Nephron (organoid): ENCODE measurements around the gene HCCS.

ENCODE experiments used
- H3K27ac Mint-ChIP-seq, 3 experiments: 2 replicates each; pipeline ENCODE4 v1.8.0; 2020; ENCODE audit warnings: mixed read lengths in 3 of 3, mild to moderate bottlenecking in 2 of 3, moderate library complexity in 1 of 3
- H3K27me3 Mint-ChIP-seq: 2 replicates; pipeline ENCODE4 v1.8.0; 2021; ENCODE audit warnings: low read depth, mild to moderate bottlenecking, moderate library complexity, mixed read lengths
- H3K36me3 Mint-ChIP-seq: 2 replicates; pipeline ENCODE4 v1.8.0; 2020; ENCODE audit warnings: low read depth, mixed read lengths
- H3K4me1 Mint-ChIP-seq: 2 replicates; pipeline ENCODE4 v1.8.0; 2020; ENCODE audit warnings: mixed read lengths
- H3K4me3 Mint-ChIP-seq, 3 experiments: 2 replicates each; pipeline ENCODE4 v1.8.0; 2020; ENCODE audit warnings: mild to moderate bottlenecking in 3 of 3, mixed read lengths in 3 of 3, moderate library complexity in 2 of 3
- H3K9me3 Mint-ChIP-seq: 2 replicates; pipeline ENCODE4 v1.8.0; 2020; ENCODE audit warnings: mixed read lengths
- TF ChIP-seq, protein P1 (sequence below), 3 experiments: fragments of 200-600 bp; sonication (generic); IDR thresholded peaks; one replicate each; pipeline ENCODE4 v1.5.0; 2021; ENCODE audit warnings: antibody characterized with exemption in 3 of 3; ENCODE audit not compliant: unreplicated experiment in 3 of 3

The HCCS gene

GRCh38 chrX:11137543-11138139 lies 26.5 kb downstream of the HCCS start:
- TF ChIP-seq, protein P1, sequence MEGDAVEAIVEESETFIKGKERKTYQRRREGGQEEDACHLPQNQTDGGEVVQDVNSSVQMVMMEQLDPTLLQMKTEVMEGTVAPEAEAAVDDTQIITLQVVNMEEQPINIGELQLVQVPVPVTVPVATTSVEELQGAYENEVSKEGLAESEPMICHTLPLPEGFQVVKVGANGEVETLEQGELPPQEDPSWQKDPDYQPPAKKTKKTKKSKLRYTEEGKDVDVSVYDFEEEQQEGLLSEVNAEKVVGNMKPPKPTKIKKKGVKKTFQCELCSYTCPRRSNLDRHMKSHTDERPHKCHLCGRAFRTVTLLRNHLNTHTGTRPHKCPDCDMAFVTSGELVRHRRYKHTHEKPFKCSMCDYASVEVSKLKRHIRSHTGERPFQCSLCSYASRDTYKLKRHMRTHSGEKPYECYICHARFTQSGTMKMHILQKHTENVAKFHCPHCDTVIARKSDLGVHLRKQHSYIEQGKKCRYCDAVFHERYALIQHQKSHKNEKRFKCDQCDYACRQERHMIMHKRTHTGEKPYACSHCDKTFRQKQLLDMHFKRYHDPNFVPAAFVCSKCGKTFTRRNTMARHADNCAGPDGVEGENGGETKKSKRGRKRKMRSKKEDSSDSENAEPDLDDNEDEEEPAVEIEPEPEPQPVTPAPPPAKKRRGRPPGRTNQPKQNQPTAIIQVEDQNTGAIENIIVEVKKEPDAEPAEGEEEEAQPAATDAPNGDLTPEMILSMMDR (IDR thresholded peaks at IDR 0.05; ENCODE audit: unreplicated experiment in 3 of 3): peak; percentile 61 to 73 (median 71)
- Mint-ChIP-seq H3K27ac (no peak overlapping the region), H3K27me3 (no peaks in the 10 kb centered on the region), H3K4me3 (no peak overlapping the region), H3K9me3 (no peaks in the 10 kb centered on the region), H3K36me3 (no peaks in the 10 kb centered on the region), H3K4me1 (peaks cover 29% of the 10 kb centered on the region)

GRCh38 chrX:11138498-11139390 lies 27.6 kb downstream of the HCCS start:
- Mint-ChIP-seq H3K9me3 (no peaks in the 10 kb centered on the region), H3K4me3 (no peak overlapping the region), H3K27me3 (no peaks in the 10 kb centered on the region), H3K27ac (no peak overlapping the region), H3K36me3 (no peaks in the 10 kb centered on the region), H3K4me1 (peaks cover 29% of the 10 kb centered on the region)
- TF ChIP-seq, protein P1 (IDR thresholded peaks at IDR 0.05; ENCODE audit: unreplicated experiment in 3 of 3): no peak

DNA sequence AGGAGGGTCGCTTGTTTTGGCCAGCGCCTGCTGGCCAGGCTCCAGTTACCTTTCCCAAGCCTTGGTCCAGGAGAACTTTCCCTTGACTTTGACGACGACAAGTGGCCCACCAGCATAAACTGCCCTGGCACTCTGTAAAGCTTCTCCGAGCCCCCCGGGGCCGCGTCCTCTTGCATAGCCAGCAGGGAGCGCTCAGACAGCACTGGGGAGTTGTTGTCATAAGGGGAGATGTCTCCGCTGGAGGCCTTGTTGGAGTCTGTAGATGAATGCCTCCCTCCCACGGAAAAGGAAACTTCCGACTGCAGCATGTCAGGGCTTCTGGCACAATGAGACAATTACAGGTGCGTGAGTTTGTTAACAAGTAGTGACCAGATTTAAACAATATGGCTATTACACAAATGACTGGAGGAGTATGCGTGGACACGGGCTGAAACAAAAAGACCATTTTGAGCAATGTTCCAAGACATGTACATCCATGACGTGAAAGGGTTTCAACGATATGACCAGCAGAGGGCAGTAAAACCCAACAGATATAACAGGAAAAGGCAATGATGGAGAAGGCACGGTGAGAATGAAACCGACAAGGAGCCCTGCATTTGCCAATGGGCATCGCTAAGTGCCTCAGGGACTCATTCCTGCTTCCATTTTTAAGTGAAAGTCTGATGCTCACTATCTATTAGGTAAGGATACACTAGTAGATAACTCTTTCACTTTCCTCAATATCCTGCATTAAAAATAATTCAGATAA lies 33.0 kb downstream of the HCCS start:
- TF ChIP-seq, protein P1 (IDR thresholded peaks at IDR 0.05; ENCODE audit: unreplicated experiment in 3 of 3): peak; percentile 47 to 65 (median 64)
- Mint-ChIP-seq H3K36me3 (no peaks in the 10 kb centered on the region), H3K27me3 (no peaks in the 10 kb centered on the region), H3K9me3 (no peaks in the 10 kb centered on the region), H3K27ac (no peak overlapping the region), H3K4me3 (no peak overlapping the region), H3K4me1 (peaks cover 5% of the 10 kb centered on the region)

DNA sequence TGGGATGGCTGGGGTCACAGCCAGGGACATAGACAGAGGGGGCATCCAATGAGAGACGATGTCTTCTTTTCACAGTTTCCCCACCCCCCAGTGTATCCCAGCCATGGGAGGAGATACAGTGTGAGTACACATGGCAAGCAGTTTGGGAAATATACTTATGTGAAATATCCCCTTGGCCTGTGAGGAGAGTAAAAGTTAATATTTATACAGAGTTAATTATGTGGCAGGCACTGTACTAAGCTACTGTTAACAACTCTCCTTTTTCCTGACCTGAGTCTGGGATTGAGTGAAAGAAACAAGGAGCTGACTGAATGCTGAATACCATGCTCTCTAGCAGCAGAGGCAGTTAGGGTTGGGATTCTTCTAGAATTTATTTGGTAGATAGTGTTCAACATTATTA lies 35.3 kb downstream of the HCCS start:
- H3K36me3 Mint-ChIP-seq: no peaks in the 10 kb centered on the region

DNA sequence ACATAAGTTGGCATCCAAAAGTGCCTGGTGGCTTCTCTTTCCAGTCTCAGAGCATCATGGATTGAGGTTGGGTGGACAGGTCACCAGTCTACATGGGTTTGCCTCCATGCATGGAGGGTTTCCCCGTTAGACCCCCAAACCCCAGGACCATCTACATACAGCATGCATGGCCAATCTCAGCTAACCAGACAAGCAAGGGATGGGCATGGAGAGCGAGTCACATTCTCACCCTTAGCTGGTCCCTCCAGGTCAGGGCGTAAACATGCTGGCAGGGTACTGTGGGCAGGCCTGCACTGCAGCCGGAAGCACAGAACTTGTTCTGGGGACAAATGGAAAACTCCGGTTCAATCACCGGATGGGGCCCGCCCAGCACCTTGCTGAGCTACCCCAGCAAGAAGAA lies 37.3 kb downstream of the HCCS start:
- H3K27ac Mint-ChIP-seq: no peak overlapping the region
- H3K27me3 Mint-ChIP-seq: no peaks in the 10 kb centered on the region
- H3K4me1 Mint-ChIP-seq: no peaks in the 10 kb centered on the region
- TF ChIP-seq, protein P1 (IDR thresholded peaks at IDR 0.05; ENCODE audit: unreplicated experiment in 3 of 3): no peak
- no peaks in the 10 kb centered on the region for H3K36me3 Mint-ChIP-seq
- no peak overlapping the region for H3K4me3 Mint-ChIP-seq
- H3K9me3 Mint-ChIP-seq: no peaks in the 10 kb centered on the region

More for the DNA sequence above, 35.3 kb downstream of the HCCS start:
- Mint-ChIP-seq H3K4me3 (no peak overlapping the region), H3K4me1 (no peaks in the 10 kb centered on the region), H3K27me3 (no peaks in the 10 kb centered on the region), H3K9me3 (no peaks in the 10 kb centered on the region), H3K27ac (no peak overlapping the region)
- TF ChIP-seq, protein P1 (IDR thresholded peaks at IDR 0.05; ENCODE audit: unreplicated experiment in 3 of 3): no peak
